MM.1S (cell line): ENCODE data around the gene ADARB2.

Experiments
- DNase-seq: peaks from one replicate; pipeline ENCODE4 v3.0.0-alpha.2; 2015
- H2AFZ ChIP-seq: fragments of 300-600 bp; sonication (generic); 2 replicates; pipeline ENCODE4 v1.6.0; 2016; ENCODE audit warnings: antibody characterized with exemption, low read length
- H3F3A ChIP-seq: fragments of 300-600 bp; sonication (generic); 2 replicates; pipeline ENCODE4 v1.6.1; 2016; ENCODE audit warnings: mild to moderate bottlenecking, antibody characterized with exemption, low read length, moderate library complexity, mixed read lengths; ENCODE audit not compliant: insufficient read depth
- H3K27ac ChIP-seq: fragments of 300-600 bp; sonication (generic); 2 replicates; pipeline ENCODE4 v1.5.1; 2016; ENCODE audit warnings: mild to moderate bottlenecking, low read length
- H3K27me3 ChIP-seq: fragments of 300-600 bp; sonication (generic); replicated peaks from 2 replicates; pipeline ENCODE4 v1.6.0; 2016; ENCODE audit warnings: low read length; ENCODE audit not compliant: insufficient read depth
- H3K36me3 ChIP-seq: fragments of 300-600 bp; sonication (generic); replicated peaks from 2 replicates; pipeline ENCODE4 v1.6.1; 2016; ENCODE audit warnings: mild to moderate bottlenecking, low read length, mixed read lengths; ENCODE audit not compliant: insufficient read depth
- H3K4me1 ChIP-seq: fragments of 300-600 bp; sonication (generic); 2 replicates; pipeline ENCODE4 v1.6.1; 2016; ENCODE audit warnings: low read length, mixed read lengths
- H3K4me2 ChIP-seq: fragments of 300-600 bp; sonication (generic); 2 replicates; pipeline ENCODE4 v1.6.0; 2016; ENCODE audit warnings: low read depth, low read length
- H3K4me3 ChIP-seq: fragments of 300-600 bp; sonication (generic); 2 replicates; pipeline ENCODE4 v1.5.1; 2016; ENCODE audit warnings: low read length, mixed read lengths
- H3K79me2 ChIP-seq: fragments of 300-600 bp; sonication (generic); 2 replicates; pipeline ENCODE4 v1.6.1; 2016; ENCODE audit warnings: mixed run types, low read length, mixed read lengths
- H3K9ac ChIP-seq: fragments of 300-600 bp; sonication (generic); 2 replicates; pipeline ENCODE4 v1.6.1; 2016; ENCODE audit warnings: low read length, mixed read lengths
- H3K9me2 ChIP-seq: fragments of 300-600 bp; sonication (generic); replicated peaks from 2 replicates; pipeline ENCODE4 v1.6.1; 2016; ENCODE audit warnings: mild to moderate bottlenecking, low read length, mixed read lengths; ENCODE audit not compliant: insufficient read depth
- H3K9me3 ChIP-seq: fragments of 300-600 bp; sonication (generic); replicated peaks from 2 replicates; pipeline ENCODE4 v1.6.1; 2016; ENCODE audit warnings: mild to moderate bottlenecking, low read length, mixed read lengths; ENCODE audit not compliant: insufficient read depth
- H4K20me1 ChIP-seq: fragments of 300-600 bp; sonication (generic); 2 replicates; pipeline ENCODE4 v1.6.1; 2016; ENCODE audit warnings: mild to moderate bottlenecking, low read length, moderate library complexity, mixed read lengths; ENCODE audit not compliant: insufficient read depth
- EZH2 ChIP-seq: fragments of 300-600 bp; sonication (generic); optimal IDR thresholded peaks from 2 replicates; pipeline ENCODE3; 2017; ENCODE audit warnings: low read depth, mild to moderate bottlenecking, antibody characterized with exemption, low read length, mixed read lengths
- EZH2phosphoT487 ChIP-seq: fragments of 300-600 bp; sonication (generic); IDR thresholded peaks from 2 replicates; pipeline ENCODE4 v1.6.1; 2018; ENCODE audit warnings: antibody characterized with exemption, low read length
- TF ChIP-seq, protein P1 (sequence below): fragments of 300-600 bp; sonication (generic); IDR thresholded peaks from 2 replicates; pipeline ENCODE4 v1.5.1; 2016; ENCODE audit warnings: antibody characterized with exemption, low read length, mixed read lengths

Gene ADARB2

DNA sequence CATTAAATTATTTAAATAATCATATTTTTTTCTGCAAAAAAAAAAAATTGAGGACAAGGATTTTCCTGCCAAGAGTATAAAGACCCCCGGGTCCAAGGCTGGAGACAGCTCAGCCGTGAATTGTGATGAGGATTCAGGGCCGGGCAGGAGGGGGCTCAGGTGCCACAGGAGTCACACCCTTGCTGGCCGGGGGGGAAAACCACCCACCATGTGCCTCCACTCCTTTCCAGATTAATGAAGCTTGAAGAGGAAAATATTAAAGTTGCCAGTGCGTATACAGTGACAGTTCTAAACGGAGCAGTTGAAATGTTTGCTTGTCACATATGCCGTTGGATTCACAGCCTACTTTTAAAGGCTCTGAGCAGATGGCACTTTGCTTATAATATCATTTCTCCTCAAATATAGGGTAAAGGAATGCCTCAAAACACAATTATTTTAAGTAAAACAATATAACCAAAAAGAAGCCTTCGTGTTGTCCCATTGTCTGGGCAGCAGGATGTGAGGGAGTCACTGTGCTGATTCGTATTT, 49.6 kb downstream of the ADARB2 start:
- Histone ChIP-seq H3K4me2 (no peak overlapping the region), H3K36me3 (no peaks in the 10 kb centered on the region), H3K4me3 (no peak overlapping the region), H3K79me2 (no peaks in the 10 kb centered on the region), H3K27me3 (no peaks in the 10 kb centered on the region), H3K27ac (no peak overlapping the region), H3K9me2 (no peaks in the 10 kb centered on the region), H3K9ac (no peak overlapping the region), H3K9me3 (no peaks in the 10 kb centered on the region), H3K4me1 (no peaks in the 10 kb centered on the region), H4K20me1 (no peaks in the 10 kb centered on the region), H3F3A (no peaks in the 10 kb centered on the region), H2AFZ (no peak overlapping the region)
- no peak for DNase-seq
- TF ChIP-seq EZH2phosphoT487, result no peak
- TF ChIP-seq EZH2, result no peak
- TF ChIP-seq, protein P1, sequence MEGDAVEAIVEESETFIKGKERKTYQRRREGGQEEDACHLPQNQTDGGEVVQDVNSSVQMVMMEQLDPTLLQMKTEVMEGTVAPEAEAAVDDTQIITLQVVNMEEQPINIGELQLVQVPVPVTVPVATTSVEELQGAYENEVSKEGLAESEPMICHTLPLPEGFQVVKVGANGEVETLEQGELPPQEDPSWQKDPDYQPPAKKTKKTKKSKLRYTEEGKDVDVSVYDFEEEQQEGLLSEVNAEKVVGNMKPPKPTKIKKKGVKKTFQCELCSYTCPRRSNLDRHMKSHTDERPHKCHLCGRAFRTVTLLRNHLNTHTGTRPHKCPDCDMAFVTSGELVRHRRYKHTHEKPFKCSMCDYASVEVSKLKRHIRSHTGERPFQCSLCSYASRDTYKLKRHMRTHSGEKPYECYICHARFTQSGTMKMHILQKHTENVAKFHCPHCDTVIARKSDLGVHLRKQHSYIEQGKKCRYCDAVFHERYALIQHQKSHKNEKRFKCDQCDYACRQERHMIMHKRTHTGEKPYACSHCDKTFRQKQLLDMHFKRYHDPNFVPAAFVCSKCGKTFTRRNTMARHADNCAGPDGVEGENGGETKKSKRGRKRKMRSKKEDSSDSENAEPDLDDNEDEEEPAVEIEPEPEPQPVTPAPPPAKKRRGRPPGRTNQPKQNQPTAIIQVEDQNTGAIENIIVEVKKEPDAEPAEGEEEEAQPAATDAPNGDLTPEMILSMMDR, result no peak

DNA sequence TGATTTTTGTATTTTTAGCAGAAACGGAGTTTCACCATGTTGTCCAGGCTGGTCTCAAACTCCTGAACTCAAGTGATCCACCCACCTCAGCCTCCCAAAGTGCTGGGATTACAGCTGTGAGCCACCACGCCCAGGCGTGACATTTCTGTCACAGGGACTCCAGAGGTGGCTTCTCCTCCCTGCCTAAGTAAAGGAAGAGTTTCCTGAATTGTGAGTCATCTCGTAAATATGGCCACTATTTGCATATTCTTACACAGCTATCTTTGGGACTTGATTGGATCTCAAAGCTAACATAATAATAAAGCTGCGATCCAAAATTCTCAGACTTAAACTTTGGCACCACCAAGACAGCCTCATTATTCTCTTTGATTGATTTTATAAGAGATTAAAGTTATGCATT, 50.1 kb downstream of the ADARB2 start:
- H3K27ac ChIP-seq, result no peak overlapping the region
- H3K4me3 ChIP-seq, result no peak overlapping the region
- H2AFZ ChIP-seq, result no peak overlapping the region
- no peaks in the 10 kb centered on the region for H3K27me3 ChIP-seq
- no peaks in the 10 kb centered on the region for H3F3A ChIP-seq
- H3K79me2 ChIP-seq, result no peaks in the 10 kb centered on the region
- H4K20me1 ChIP-seq, result no peaks in the 10 kb centered on the region
- no peaks in the 10 kb centered on the region for H3K9me3 ChIP-seq
- no peaks in the 10 kb centered on the region for H3K4me1 ChIP-seq
- no peak for DNase-seq
- H3K36me3 ChIP-seq, result no peaks in the 10 kb centered on the region
- TF ChIP-seq, protein P1, result no peak
- no peak for TF ChIP-seq EZH2phosphoT487
- TF ChIP-seq EZH2, result no peak
- H3K9ac ChIP-seq, result no peak overlapping the region
- H3K4me2 ChIP-seq, result no peak overlapping the region
- no peaks in the 10 kb centered on the region for H3K9me2 ChIP-seq

DNA sequence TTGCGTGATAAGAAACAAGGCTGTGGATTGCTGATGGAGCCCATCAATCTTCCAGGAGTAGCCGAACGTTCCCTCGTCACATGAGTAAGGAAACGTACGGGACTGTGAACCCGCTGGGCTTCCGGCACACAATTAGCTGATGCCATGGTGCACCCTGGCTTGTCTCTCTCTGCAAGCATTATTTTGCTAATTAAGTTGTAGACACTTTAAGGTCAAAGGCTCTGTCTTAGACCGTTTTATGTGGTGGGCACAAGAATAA, 50.9 kb downstream of the ADARB2 start:
- no peak for DNase-seq
- no peak overlapping the region for H3K27ac ChIP-seq
- H2AFZ ChIP-seq, result no peak overlapping the region
- no peaks in the 10 kb centered on the region for H3K27me3 ChIP-seq
- no peak overlapping the region for H3K4me3 ChIP-seq
- H3F3A ChIP-seq, result no peaks in the 10 kb centered on the region
- TF ChIP-seq, protein P1, result no peak
- TF ChIP-seq EZH2 (no peak), EZH2phosphoT487 (no peak)
- no peaks in the 10 kb centered on the region for H4K20me1 ChIP-seq
- H3K9ac ChIP-seq, result no peak overlapping the region
- no peaks in the 10 kb centered on the region for H3K79me2 ChIP-seq
- H3K9me2 ChIP-seq, result no peaks in the 10 kb centered on the region
- no peaks in the 10 kb centered on the region for H3K4me1 ChIP-seq
- H3K36me3 ChIP-seq, result no peaks in the 10 kb centered on the region
- no peak overlapping the region for H3K4me2 ChIP-seq
- no peaks in the 10 kb centered on the region for H3K9me3 ChIP-seq
